ENCODE measurements around the gene COL27A1.

The COL27A1 gene

GRCh38 chr9:114303977-114304376, 148.6 kb downstream of the COL27A1 start:
- CTCF ChIA-PET: interaction anchor here (0.9 to 2.2 kb wide), 6 partner anchors 50 to 181 kb away, joined by 3 to 10 read pairs (median 3); partner anchors contain the start of gene COL27A1
- no peak for TF ChIP-seq CTCF (IDR thresholded peaks at IDR 0.05; ENCODE audit: insufficient read depth, low read length, missing control alignments)
- POLR2A ChIA-PET: no interaction called here
- no peak overlapping the region for H3K4me3 ChIP-seq (ENCODE audit: low read depth, low read length)
- no peak for DNase-seq (ENCODE audit: low read depth, low spot score)

GRCh38 chr9:114304416-114305188, 149.3 kb downstream of the COL27A1 start:
- ChIA-PET POLR2A (no interaction called here), CTCF (interaction anchor here (0.9 to 2.2 kb wide), 6 partner anchors 50 to 182 kb away, joined by 3 to 10 read pairs (median 3); partner anchors contain the start of gene COL27A1)
- no peak for TF ChIP-seq CTCF (IDR thresholded peaks at IDR 0.05; ENCODE audit: insufficient read depth, low read length, missing control alignments)
- no peak for DNase-seq (ENCODE audit: low read depth, low spot score)
- no peak overlapping the region for H3K4me3 ChIP-seq (ENCODE audit: low read depth, low read length)

- no peak overlapping the region for H3K4me3 ChIP-seq (ENCODE audit: low read depth, low read length)
- no peak for TF ChIP-seq CTCF (IDR thresholded peaks at IDR 0.05; ENCODE audit: insufficient read depth, low read length, missing control alignments)
- POLR2A ChIA-PET: no interaction called here
- CTCF ChIA-PET: interaction anchor here (1.1 to 2.3 kb wide), 4 partner anchors 146 to 248 kb away, joined by 3 to 8 read pairs (median 5); partner anchors contain the start of gene COL27A1
- no peak for DNase-seq (ENCODE audit: low read depth, low spot score)
These were observed 152.5 kb downstream of the COL27A1 start for GRCh38 chr9:114307899-114308267.

GRCh38 chr9:114308361-114308950, 153.1 kb downstream of the COL27A1 start:
- no peak for TF ChIP-seq CTCF (IDR thresholded peaks at IDR 0.05; ENCODE audit: insufficient read depth, low read length, missing control alignments)
- POLR2A ChIA-PET: no interaction called here
- DNase-seq (ENCODE audit: low read depth, low spot score): no peak
- CTCF ChIA-PET: interaction anchor here (1.1 to 2.3 kb wide), 5 partner anchors 147 to 627 kb away, joined by 3 to 8 read pairs (median 4); partner anchors contain the start of gene COL27A1
- no peak overlapping the region for H3K4me3 ChIP-seq (ENCODE audit: low read depth, low read length)

GRCh38 chr9:114309096-114309495, 153.8 kb downstream of the COL27A1 start:
- DNase-seq (ENCODE audit: low read depth, low spot score): no peak
- no peak for TF ChIP-seq CTCF (IDR thresholded peaks at IDR 0.05; ENCODE audit: insufficient read depth, low read length, missing control alignments)
- CTCF ChIA-PET: interaction anchor here (1.2 to 2.3 kb wide), 5 partner anchors 10 to 627 kb away, joined by 3 to 8 read pairs (median 4); partner anchors contain the start of gene COL27A1
- POLR2A ChIA-PET: no interaction called here
- H3K4me3 ChIP-seq (ENCODE audit: low read depth, low read length): no peak overlapping the region
